ENCODE results near the gene SLC22A2. TPM values are rescaled to one million over a fixed set of nuclear protein-coding genes. Genes with fewer than 3 reads are reported as not detected.

The SLC22A2 gene
- polyA plus RNA-seq, 2 donors, result 0.18 TPM; not detected in 1

Other genes starting within 250 kb of the SLC22A2 start
- under 1 TPM; 0.13 to 0.43 TPM for gene SLC22A1, start 137.0 kb downstream of the SLC22A2 start, polyA plus RNA-seq
- gene SLC22A3, start 89.6 kb upstream of the SLC22A2 start, polyA plus RNA-seq, result 1 to 10 TPM; 3.4 to 5.8 TPM

Data from esophagus (tissue), 2 donors.